GM18520 (cell line): ENCODE results near the gene ZNF396.

Source experiments
- ATAC-seq: cut with Tn5 transposase; IDR thresholded peaks from one replicate; pipeline ENCODE4 v1.9.1; 2021; ENCODE audit not compliant: unreplicated experiment

Gene ZNF396

DNA sequence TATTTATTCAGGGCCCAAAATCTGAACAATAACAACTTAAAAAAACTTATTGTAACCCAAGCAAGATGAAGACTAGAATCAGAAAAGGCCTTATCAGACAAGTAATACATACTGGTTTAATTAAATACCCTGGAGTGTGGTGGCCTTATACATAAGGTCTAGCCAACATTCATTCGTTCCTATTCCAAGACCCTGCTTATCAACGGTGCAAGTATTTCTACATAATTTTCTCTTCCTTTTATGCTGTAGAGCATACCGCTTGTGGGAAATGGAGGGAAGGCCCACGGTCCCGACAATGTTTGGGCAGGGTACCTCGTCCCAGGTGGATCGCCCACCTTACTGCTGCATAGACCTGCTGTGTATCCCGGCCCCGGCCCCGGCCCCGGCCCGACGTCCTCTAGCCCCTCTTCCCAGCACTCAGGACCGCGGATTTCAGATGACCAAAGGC is 33.6 kb downstream of the ZNF396 start:
- no peak for ATAC-seq

DNA sequence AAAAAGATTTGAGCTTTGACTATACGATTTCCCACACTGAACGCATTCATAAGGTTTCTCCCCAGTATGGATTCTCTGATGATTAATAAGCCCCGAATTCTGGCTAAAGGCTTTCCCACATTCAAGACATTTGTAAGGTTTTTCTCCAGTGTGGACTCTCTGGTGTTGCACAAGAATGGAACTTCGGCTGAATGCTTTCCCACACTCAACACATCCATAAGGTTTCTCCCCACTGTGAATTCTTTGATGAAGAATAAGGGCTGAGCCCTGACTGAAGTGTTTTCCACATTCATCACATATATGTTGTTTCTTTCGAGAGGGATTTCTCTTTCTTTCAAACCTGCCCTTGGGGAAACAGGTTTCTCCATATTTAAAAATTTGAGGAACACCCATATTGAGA is 39.9 kb downstream of the ZNF396 start:
- ATAC-seq: no peak

DNA sequence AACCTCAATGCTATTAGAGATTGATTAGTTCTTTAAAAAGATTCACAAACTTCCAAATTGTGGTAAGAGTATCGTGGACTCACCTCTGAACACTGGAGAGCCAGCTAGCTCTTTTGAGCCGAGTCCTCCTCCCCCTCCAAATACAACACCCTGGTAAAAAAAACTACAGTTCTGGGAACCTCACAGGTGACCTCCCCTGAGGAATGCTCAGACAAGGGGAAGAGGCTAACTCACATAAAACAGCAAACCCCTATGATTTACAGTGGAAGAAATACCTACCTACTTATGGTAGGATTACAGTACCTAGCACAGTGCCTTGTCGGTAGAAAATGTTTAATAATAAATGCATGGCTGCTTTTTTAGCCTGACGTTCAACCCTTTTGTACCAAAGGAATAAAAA is 41.3 kb downstream of the ZNF396 start:
- ATAC-seq: no peak

DNA sequence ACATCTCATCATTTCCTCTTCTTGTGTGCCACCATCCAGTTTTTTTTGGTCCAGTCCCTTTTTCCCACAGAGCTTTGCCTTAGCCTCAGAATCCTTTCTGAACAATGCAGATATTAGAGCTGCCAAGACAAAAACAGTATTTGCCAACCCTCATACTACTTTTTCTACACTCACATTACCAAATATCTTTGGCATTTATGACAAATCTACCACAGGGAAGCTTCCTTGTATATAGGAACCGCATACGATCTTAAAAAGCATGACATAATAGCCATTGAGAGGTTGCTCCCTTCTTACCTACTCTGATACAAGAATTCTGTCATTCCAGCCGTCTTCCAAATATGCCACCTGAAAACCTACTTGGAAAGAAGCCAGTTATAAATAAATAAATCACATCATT is 42.3 kb downstream of the ZNF396 start:
- no peak for ATAC-seq

DNA sequence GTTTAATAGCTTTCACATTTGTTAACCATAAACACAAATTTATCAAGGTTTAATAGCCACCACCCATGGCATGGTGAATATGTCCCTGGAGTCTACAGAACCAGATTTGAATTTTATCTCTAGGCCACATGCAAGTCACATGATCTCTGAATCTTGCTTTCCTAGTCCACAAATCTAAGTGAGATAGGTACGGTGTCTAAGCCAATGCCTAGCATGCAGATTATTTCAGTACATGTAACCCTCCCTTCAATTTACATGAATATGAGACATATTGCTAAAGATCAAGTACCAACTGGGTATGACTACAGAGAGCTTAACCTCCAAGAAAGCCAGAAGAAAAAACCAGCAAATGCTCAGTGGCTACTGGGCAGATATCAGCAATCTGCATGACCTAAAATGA is 42.9 kb downstream of the ZNF396 start:
- ATAC-seq: no peak

DNA sequence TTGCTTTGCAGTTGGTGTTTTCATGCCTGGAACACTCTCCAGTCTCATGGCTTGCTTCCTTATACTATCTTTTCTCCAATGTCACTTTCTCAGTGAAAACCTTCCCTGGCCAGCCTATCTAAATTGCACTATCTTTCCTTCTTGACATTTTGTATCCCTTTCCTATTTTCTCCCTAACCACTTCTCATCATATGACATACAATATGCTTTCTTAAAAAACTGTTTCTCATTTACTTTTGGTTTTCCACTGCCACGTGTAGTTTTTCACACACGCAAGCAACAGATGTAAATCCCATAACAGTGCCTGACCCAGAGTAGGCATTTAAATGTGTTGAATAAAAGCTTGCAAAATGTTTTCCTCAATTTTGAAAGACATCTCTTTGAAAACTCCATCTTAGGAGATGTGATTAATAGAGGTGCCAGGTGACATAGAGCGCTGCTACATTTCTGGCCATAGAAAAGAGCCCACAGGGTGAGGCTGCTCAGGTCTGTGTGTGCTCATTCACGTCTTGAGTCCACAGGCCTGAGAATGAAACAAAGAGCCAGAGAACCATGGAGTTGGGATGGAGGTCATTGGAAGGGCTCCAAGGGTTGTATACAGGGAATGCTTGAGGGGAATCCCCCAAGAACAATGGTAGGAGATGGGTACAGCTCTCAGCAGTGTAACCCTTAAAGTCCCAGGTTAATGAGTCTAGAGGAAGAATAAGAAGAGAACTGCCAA is 45.6 kb downstream of the ZNF396 start:
- ATAC-seq: no peak

DNA sequence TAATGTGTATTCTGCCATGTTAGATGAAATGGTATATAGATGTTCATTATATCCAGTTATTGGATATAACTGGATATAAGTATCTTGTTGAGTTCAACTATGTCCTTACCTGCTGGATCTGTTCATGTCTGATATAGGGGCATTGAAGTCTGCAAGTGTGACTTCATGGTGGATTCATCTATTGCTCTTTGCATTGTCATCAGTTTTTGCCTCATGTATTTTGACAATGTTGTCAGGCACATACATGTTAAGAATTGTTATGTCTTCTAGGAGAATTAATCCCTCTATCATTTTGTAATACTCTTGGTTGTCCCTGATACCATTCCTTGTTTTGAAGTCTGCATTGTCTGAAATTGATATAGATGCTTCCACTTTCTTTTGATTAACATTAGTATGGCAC is 48.3 kb downstream of the ZNF396 start:
- ATAC-seq: no peak

DNA sequence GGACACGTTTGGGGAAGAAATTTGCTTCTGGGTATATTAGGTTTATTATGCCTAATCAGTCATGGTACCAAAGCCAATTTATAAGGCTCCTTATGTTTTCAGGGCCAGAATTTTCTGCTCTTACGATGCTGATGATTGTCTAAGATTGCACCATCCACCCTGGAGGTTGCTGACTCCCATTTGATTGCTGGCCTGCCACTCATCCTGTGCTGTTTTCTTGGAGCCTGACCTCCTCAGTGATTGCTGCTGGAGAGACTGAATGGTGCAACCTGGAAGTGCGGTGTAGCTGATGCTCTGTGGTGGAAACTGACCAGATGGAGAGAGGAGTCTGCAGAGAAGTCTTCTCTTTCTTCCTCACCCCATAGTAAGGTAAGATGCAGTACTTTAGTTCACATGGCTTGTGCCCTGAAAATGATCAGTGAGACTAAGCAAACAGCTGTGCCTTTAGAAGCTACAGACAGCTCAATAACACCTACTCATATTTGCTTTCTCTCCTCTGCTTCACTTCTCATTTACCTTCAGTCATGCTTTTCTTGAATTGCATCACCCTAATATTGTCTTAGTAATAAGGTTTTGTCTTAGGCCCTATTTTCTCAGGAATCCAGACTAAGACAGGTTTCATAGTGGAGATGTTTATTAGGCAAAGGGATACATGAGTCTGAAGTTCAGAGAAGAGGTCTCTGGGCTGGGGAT is 50.3 kb downstream of the ZNF396 start:
- ATAC-seq: no peak

DNA sequence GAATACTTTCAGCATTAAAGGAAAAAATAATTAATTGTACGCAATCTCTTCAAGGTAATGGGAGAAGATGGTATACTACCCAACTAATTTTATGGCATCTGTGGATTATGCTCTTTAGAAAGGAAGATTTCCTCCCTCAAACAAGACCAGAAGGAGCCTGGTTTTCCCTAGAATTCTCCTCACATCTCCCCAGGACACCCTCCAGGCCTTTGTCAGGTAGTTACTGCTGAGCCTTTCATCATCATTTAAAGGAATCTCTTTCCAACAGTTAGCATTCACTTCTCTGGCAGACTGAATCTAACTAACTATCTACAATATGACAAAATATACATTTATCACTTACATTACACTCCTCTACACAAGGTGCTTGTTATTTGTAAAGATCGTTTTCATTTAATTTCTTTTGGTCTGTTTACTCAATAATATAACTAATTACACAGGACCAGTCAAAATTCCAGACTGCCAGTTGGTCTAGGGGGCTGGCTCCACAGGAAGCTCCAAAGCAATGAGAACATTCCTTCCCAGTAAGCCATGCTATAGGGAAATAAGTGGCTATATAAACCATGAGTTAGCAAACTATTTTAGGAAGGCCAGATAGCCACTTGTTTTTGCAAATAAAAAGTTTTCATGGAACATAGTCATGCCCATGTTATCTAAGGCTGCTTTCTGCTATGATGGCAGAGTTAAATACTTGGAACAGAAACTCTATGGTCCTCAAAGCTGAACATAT is 52.0 kb downstream of the ZNF396 start:
- ATAC-seq: no peak

DNA sequence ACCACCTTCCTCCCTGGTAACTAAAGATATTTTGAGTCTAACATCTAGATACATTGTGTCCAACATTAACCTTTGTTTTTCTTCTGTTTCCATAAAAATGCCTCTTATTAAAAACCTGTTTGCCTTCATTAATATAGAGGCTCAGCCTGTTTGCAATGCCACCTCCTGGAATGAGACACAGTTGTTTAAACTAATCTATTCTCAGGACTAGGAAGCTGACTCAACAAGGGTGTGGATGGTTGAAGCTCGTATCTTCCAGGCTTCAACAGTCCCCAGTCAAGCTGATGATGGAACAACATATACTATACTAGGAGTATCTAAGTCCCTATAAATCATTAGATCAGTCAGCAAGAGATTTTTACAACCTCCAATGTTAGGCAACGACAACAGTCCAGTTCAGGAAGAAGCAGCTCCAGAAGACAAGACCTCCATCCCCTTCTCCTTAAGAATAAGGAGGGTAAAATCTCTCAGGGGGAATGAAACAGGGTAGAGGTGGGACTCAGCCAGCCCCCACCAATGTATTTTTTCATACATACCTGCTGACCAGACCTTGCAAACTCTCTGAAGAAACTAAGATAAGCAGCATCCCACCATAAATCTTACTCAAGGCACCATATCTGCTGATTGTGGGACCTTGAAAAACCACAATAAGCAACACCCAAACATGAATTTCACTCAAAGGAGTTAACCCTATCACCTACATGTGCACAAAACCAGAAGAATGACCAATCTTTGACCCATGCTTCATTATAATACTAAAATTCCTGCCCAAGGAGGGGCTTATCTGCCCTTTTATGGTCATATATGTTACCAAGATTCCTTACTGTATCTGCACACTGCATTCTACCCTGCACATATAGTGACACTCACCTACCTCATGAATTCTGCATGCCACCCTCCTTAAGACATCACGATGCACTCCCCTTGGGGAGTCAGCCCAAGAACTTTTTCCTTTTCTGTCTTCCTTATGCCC is 54.4 kb downstream of the ZNF396 start:
- no peak for ATAC-seq
